Ishikawa (cell line): ENCODE measurements around the gene CCDC59.

Experiments used
- CEBPB ChIP-seq: IDR thresholded peaks from 2 replicates; pipeline ENCODE4 v1.6.1; 2012
- CREB1 ChIP-seq: IDR thresholded peaks from 2 replicates; pipeline ENCODE4 v1.6.1; 2012; ENCODE audit warnings: low read depth
- EGR1 ChIP-seq: IDR thresholded peaks from 2 replicates; pipeline ENCODE4 v1.6.1; 2012
- EP300 ChIP-seq: IDR thresholded peaks from 2 replicates; pipeline ENCODE4 v1.6.1; 2012; ENCODE audit warnings: borderline replicate concordance
- FOXM1 ChIP-seq: IDR thresholded peaks from 2 replicates; pipeline ENCODE4 v1.6.1; 2012; ENCODE audit warnings: low read depth, borderline replicate concordance
- MAX ChIP-seq: IDR thresholded peaks from 2 replicates; pipeline ENCODE4 v1.6.1; 2012
- NFIC ChIP-seq: IDR thresholded peaks from 2 replicates; pipeline ENCODE4 v1.6.1; 2012
- RAD21 ChIP-seq: IDR thresholded peaks from 2 replicates; pipeline ENCODE4 v1.6.1; 2012; ENCODE audit warnings: low read depth
- TAF1 ChIP-seq: IDR thresholded peaks from 2 replicates; pipeline ENCODE4 v1.6.1; 2012; ENCODE audit warnings: low read depth, mild to moderate bottlenecking
- TCF12 ChIP-seq: IDR thresholded peaks from 2 replicates; pipeline ENCODE4 v1.6.1; 2012; ENCODE audit warnings: low read depth
- TEAD4 ChIP-seq: IDR thresholded peaks from 2 replicates; pipeline ENCODE4 v1.6.1; 2012
- YY1 ChIP-seq: IDR thresholded peaks from 2 replicates; pipeline ENCODE4 v1.6.1; 2012; ENCODE audit warnings: low read depth
- ZBTB7A ChIP-seq: IDR thresholded peaks from 2 replicates; pipeline ENCODE4 v1.6.1; 2012; ENCODE audit warnings: low read depth
- TF ChIP-seq, protein P1 (sequence below): IDR thresholded peaks from 2 replicates; pipeline ENCODE4 v1.6.1; 2012; ENCODE audit warnings: low read depth, mild to moderate bottlenecking

GRCh38 chr12:82359115-82359478 lies 910 bp upstream of the CCDC59 start:
- TF ChIP-seq TCF12 (no peak), MAX (no peak), RAD21 (no peak), EP300 (no peak), EGR1 (no peak), TAF1 (no peak), FOXM1 (no peak), TEAD4 (no peak), YY1 (no peak), CREB1 (no peak), CEBPB (0 out of 2 replicates have a peak, but pooled peaks have one; percentile 16), ZBTB7A (no peak; the same call in 1 of the 2 replicates), NFIC (no peak)
- TF ChIP-seq, protein P1, sequence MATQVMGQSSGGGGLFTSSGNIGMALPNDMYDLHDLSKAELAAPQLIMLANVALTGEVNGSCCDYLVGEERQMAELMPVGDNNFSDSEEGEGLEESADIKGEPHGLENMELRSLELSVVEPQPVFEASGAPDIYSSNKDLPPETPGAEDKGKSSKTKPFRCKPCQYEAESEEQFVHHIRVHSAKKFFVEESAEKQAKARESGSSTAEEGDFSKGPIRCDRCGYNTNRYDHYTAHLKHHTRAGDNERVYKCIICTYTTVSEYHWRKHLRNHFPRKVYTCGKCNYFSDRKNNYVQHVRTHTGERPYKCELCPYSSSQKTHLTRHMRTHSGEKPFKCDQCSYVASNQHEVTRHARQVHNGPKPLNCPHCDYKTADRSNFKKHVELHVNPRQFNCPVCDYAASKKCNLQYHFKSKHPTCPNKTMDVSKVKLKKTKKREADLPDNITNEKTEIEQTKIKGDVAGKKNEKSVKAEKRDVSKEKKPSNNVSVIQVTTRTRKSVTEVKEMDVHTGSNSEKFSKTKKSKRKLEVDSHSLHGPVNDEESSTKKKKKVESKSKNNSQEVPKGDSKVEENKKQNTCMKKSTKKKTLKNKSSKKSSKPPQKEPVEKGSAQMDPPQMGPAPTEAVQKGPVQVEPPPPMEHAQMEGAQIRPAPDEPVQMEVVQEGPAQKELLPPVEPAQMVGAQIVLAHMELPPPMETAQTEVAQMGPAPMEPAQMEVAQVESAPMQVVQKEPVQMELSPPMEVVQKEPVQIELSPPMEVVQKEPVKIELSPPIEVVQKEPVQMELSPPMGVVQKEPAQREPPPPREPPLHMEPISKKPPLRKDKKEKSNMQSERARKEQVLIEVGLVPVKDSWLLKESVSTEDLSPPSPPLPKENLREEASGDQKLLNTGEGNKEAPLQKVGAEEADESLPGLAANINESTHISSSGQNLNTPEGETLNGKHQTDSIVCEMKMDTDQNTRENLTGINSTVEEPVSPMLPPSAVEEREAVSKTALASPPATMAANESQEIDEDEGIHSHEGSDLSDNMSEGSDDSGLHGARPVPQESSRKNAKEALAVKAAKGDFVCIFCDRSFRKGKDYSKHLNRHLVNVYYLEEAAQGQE = no peak
